ENCODE measurements around the gene TTYH2. TPM values are rescaled to one million over a fixed set of nuclear protein-coding genes. Genes with fewer than 3 reads are reported as not detected.

The TTYH2 gene
- total RNA-seq, 1 experiment from 2014 or later, result 1.5 TPM

DNA sequence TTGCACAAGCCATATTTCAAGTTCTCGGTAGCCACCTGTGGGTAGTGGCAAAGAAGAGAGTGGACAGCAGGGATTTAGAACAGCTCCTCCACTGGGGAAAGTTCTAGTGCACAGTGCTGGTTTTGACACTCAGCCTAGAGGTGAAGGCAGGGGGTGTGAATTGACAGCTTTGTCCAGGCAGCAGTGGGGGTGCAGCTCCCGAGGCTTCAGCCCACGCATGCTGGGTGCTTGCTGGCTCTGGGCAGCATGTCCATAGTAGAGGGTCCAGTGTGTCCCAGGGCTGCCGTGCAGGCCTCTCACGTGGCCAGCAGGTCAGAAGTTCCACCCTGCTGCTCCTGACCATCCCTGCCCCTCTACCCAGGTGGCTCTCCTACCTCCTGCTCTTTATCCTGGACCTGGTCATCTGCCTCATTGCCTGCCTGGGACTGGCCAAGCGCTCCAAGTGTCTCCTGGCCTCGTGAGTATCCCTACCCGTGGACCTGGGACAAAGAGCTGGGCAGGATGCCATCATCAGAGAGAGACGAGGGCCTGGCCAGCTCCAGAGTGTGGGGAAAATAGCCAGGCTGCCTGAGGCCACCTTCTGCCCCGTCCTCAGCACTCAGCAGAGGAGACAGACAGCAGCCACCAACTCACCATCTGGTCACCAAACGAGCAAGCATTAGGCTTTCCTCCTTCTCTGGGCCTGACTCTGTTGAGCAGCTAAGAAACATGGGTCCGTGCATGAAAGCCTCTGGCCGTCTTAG, 29.8 kb downstream of the TTYH2 start:
- intact Hi-C loops (cut with micrococcal nuclease; ENCODE audit: unreplicated experiment), result no loop called here
- Histone ChIP-seq H3K9me2 (ENCODE audit: insufficient read depth) (no peaks in the 10 kb centered on the region), H3K27me3 (ENCODE audit: insufficient read depth, low read depth) (peaks cover 90% of the 10 kb centered on the region), H4K20me1 (ENCODE audit: insufficient read depth) (no peaks in the 10 kb centered on the region), H3K36me3 (ENCODE audit: low read depth) (no peaks in the 10 kb centered on the region), H3K4me2 (no peak overlapping the region), H2AFZ (no peak overlapping the region), H3K27ac (no peak overlapping the region), H3F3A (ENCODE audit: insufficient read depth, low read depth) (no peaks in the 10 kb centered on the region), H3K4me3 (no peak overlapping the region), H3K9me3 (ENCODE audit: insufficient read depth, low read depth) (no peaks in the 10 kb centered on the region), H3K79me2 (ENCODE audit: low read depth) (no peaks in the 10 kb centered on the region), H3K4me1 (replicated peaks; ENCODE audit: insufficient read depth) (no peaks in the 10 kb centered on the region)
- TF ChIP-seq CTCF (conservative IDR thresholded peaks at IDR 0.05) (no peak), EZH2 (IDR thresholded peaks at IDR 0.05; ENCODE audit: low read depth) (no peak)
- CTCF ChIA-PET, result no interaction called here
- POLR2A ChIA-PET (ENCODE audit: unreplicated experiment), result no interaction called here
- DNase-seq, result no peak
- BruUV-seq (replicated peaks), result no TSS peak

- peaks cover 95% of the 10 kb centered on the region for H3K27me3 ChIP-seq (ENCODE audit: insufficient read depth, low read depth)
- H2AFZ ChIP-seq, result no peak overlapping the region
- no peaks in the 10 kb centered on the region for H3K9me3 ChIP-seq (ENCODE audit: insufficient read depth, low read depth)
- H3K4me2 ChIP-seq, result no peak overlapping the region
- H3K27ac ChIP-seq, result no peak overlapping the region
- H3K36me3 ChIP-seq (ENCODE audit: low read depth), result no peaks in the 10 kb centered on the region
- no peaks in the 10 kb centered on the region for H3K4me1 ChIP-seq (replicated peaks; ENCODE audit: insufficient read depth)
- no peak for DNase-seq
- intact Hi-C loops (cut with micrococcal nuclease; ENCODE audit: unreplicated experiment), result no loop called here
- ChIA-PET POLR2A (ENCODE audit: unreplicated experiment) (no interaction called here), CTCF (no interaction called here)
- no peak overlapping the region for H3K4me3 ChIP-seq
- no peaks in the 10 kb centered on the region for H4K20me1 ChIP-seq (ENCODE audit: insufficient read depth)
- no peaks in the 10 kb centered on the region for H3F3A ChIP-seq (ENCODE audit: insufficient read depth, low read depth)
- no TSS peak for BruUV-seq (replicated peaks)
- no peaks in the 10 kb centered on the region for H3K9me2 ChIP-seq (ENCODE audit: insufficient read depth)
- TF ChIP-seq CTCF (conservative IDR thresholded peaks at IDR 0.05), result no peak
- no peak for TF ChIP-seq EZH2 (IDR thresholded peaks at IDR 0.05; ENCODE audit: low read depth)
- no peaks in the 10 kb centered on the region for H3K79me2 ChIP-seq (ENCODE audit: low read depth)
Measured at GRCh38 chr17:74244128-74244527, 30.8 kb downstream of the TTYH2 start.

DNA sequence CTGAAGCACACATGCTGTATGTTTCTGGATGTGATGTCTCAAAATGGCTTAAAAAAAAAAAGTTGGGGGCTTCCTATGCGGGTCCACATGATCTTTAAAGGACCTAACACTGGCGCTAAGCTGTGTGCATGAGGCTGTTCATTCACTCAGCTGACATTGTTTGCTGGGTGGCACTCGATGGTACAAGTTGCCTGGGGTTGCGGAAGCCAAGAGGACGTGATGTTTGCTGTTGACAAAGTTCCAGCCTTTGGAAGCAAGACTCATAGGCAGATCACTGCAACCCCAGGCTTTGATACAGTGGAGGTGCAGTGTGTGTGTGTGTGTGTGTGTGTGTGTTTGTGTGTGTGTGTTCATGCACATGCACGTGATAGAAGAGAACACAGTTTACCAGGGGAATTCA, 31.2 kb downstream of the TTYH2 start:
- TF ChIP-seq EZH2 (IDR thresholded peaks at IDR 0.05; ENCODE audit: low read depth) (no peak), CTCF (conservative IDR thresholded peaks at IDR 0.05) (no peak)
- H3K36me3 ChIP-seq (ENCODE audit: low read depth), result no peaks in the 10 kb centered on the region
- no peaks in the 10 kb centered on the region for H3F3A ChIP-seq (ENCODE audit: insufficient read depth, low read depth)
- no peaks in the 10 kb centered on the region for H3K79me2 ChIP-seq (ENCODE audit: low read depth)
- ChIA-PET POLR2A (ENCODE audit: unreplicated experiment) (no interaction called here), CTCF (interaction anchor here (0.7 kb wide), 1 partner anchor 744 kb away, joined by 4 read pairs; no protein-coding TSS in a partner anchor)
- no peak overlapping the region for H3K27ac ChIP-seq
- H4K20me1 ChIP-seq (ENCODE audit: insufficient read depth), result no peaks in the 10 kb centered on the region
- no peaks in the 10 kb centered on the region for H3K9me3 ChIP-seq (ENCODE audit: insufficient read depth, low read depth)
- H3K4me2 ChIP-seq, result no peak overlapping the region
- no peak overlapping the region for H3K4me3 ChIP-seq
- peaks cover 94% of the 10 kb centered on the region for H3K27me3 ChIP-seq (ENCODE audit: insufficient read depth, low read depth)
- no peaks in the 10 kb centered on the region for H3K9me2 ChIP-seq (ENCODE audit: insufficient read depth)
- no TSS peak for BruUV-seq (replicated peaks)
- no peak overlapping the region for H2AFZ ChIP-seq
- H3K4me1 ChIP-seq (replicated peaks; ENCODE audit: insufficient read depth), result no peaks in the 10 kb centered on the region
- intact Hi-C loops (cut with micrococcal nuclease; ENCODE audit: unreplicated experiment), result no loop called here
- DNase-seq, result no peak
